Heart left ventricle (tissue), 16 donors: ENCODE measurements around the gene PLOD1. TPM values are rescaled to one million over a fixed set of nuclear protein-coding genes. Genes with fewer than 3 reads are reported as not detected.

ENCODE experiments used
- ATAC-seq, 4 donors: fragments of 200-7000 bp; cut with Tn5 transposase; one replicate each; pipeline ENCODE4 v1.9.1; 2020 to 2022; ENCODE audit warnings: moderate library complexity in 4 of 4, mild to moderate bottlenecking in 3 of 4, moderate number of reproducible peaks in 1 of 4
- DNase-seq, 5 donors: peaks; one replicate each; pipeline ENCODE4 v3.0.0-alpha.2; 2020
- H3K27ac ChIP-seq, 12 donors: fragments of 200-600 bp; sonication (generic) in 4 of 12; one replicate each; pipeline versions ENCODE4 v1.5.0 to v1.8.0; 2016 to 2022; ENCODE audit warnings: mild to moderate bottlenecking in 2 of 12
- H3K27me3 ChIP-seq, 9 donors: fragments of 200-600 bp; sonication (generic) in 2 of 9; one replicate each; pipeline versions ENCODE4 v1.5.1 to v1.8.0; 2016 to 2022; ENCODE audit warnings: mild to moderate bottlenecking in 3 of 9
- H3K36me3 ChIP-seq, 9 donors: fragments of 200-600 bp; sonication (generic) in 2 of 9; one replicate each; pipeline versions ENCODE4 v1.5.0 to v1.8.0; 2018 to 2022; ENCODE audit warnings: mild to moderate bottlenecking in 2 of 9
- H3K4me1 ChIP-seq, 12 donors: fragments of 200-600 bp; sonication (generic) in 4 of 12; one replicate each; pipeline versions ENCODE4 v1.5.0 to v1.8.0; 2016 to 2022; ENCODE audit warnings: mild to moderate bottlenecking in 3 of 12
- H3K4me3 ChIP-seq, 12 donors: fragments of 200-600 bp; sonication (generic) in 4 of 12; one replicate each; pipeline versions ENCODE4 v1.5.0 to v1.8.0; 2017 to 2022; ENCODE audit warnings: mild to moderate bottlenecking in 9 of 12, moderate library complexity in 4 of 12
- H3K9me3 ChIP-seq, 12 donors: fragments of 200-600 bp; sonication (generic) in 4 of 12; one replicate each; pipeline versions ENCODE4 v1.5.0 to v1.8.0; 2016 to 2022; ENCODE audit warnings: mild to moderate bottlenecking in 1 of 12
- POLR2A ChIP-seq, 2 donors: fragments of 450-650 bp; IDR thresholded peaks; one replicate each; pipeline ENCODE4 v1.6.1; 2017; ENCODE audit warnings: antibody characterized with exemption in 2 of 2, mild to moderate bottlenecking in 2 of 2, moderate library complexity in 2 of 2
- WGBS, 4 donors: extraction: QIAGEN DNeasy Blood & Tissue Kit in 2 of 4; methylation state at CpG; one replicate each; pipeline versions ENCODE4 v1.1.5 to v1.1.7; 2013 to 2018; 5-methylcytosine and 5-hydroxymethylcytosine counted together
- intact Hi-C, 10 donors: fragments of 100-400 bp; cut with DNase I; formaldehyde crosslinking; loops; one replicate each; pipeline versions ENCODE4 v1.11.1 to v1.14.2; 2022
- polyA plus RNA-seq, 2 donors: library from polyadenylated mRNA; stranded (reverse); fragments of 200-250 nt; gene quantifications; one replicate each; pipeline ENCODE4 v1.2.3, GENCODE V29; 2013
- total RNA-seq, 9 donors: library from RNA; depleted of rRNA in 2 of 9; stranded (reverse); fragments of >200 nt in 2 of 9; fragmentation: NEBNext Ultra II Directional in 3 of 9; extraction: Animal tissue kit (Norgen Biotek cat#: 25700) in 3 of 9; gene quantifications; one replicate each; pipeline versions ENCODE4 v1.1.0 to v1.2.4, GENCODE V29; 2016 to 2023
- TF ChIP-seq, protein P1 (sequence below), 12 donors: fragments of 200-600 bp; sonication (generic) in 4 of 12; IDR thresholded peaks; one replicate each; pipeline versions ENCODE4 v1.5.0 to v1.8.0; 2018 to 2022; ENCODE audit warnings: antibody characterized with exemption in 12 of 12, mild to moderate bottlenecking in 5 of 12
- donor health status: ischemic (EF 13 %, LVEDD 7.1; RV severe dilation, severe dysfunction).
- donor health status: healthy with polysubstance abuse.
- donor health status: DM: no; HTN: yes; CAD: no.
- donor health status: DM: no; HTN: no; CAD: no.
- donor health status: ischemic (EF 25% LVEDD 6.9; RV normal size, moderate dysfunction).
- donor health status: ischemic (EF 25% LVEDD 5.7; RV mildly dilated, moderate dysfunction).
- donor health status: healthy.
- donor health status: DM: yes; HTN: yes; CAD: no.
- donor health status: ischemic (EF 35%, LVEDD 5.7; RV mildly dilated, moderate dysfunction).
- donor health status: nonischemic (EF 11% LVEDD 7.7; RV severe dilation, severe dysfunction).
- donor health status: DM: yes; HTN: yes; CAD: no.
- donor health status: PGD.
- donor health status: ischemic (EF 29% LVEDD 5.4; RV normal size, mild dysfunction).
- donor health status: nonischemic (EF 23%, LVEDD 6.1; RV moderate dilation, normal function).

Gene PLOD1
- total and polyA plus RNA-seq, 11 donors: 37.5 to 108 (median 50.1) TPM

DNA sequence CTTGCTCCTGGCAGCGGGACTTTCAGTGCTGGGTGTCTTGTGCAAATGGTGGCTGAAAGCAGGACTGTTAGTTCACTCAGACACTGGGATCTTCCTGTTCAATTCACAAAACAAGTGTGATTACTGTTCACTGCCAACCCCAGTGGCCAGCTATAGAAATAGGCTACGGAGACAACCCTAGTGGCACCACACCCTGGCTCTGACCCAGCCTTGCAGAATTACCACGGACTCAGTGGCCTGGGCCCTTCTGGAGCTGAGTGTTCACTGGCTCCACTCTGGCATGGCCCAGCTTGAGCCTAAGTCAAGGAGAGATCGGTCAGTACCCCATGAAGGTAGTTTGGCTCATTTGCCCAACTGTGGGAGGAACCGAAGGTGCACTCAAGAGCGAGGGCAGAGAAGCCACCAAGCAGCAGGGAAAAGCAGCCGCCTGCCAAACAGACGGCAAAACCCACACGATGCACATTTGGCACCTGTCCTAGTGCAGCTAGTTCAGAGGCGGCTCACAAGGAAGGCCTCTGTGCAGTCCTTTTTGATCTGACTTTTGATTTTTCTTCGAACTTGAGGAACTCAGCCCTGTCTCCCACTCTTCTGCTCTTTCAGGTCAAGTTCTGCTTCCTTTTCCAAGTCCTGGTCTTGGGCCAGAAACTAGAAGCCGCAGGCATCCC lies 14.1 kb upstream of the PLOD1 start:
- intact Hi-C loops: no loop called here
- Histone ChIP-seq H3K4me1 (peaks cover 9 to 68% (median 56%) of the 10 kb centered on the region in 12 donors), H3K36me3 (peaks cover 0 to 63% (median 44%) of the 10 kb centered on the region in 9 donors), H3K27me3 (no peaks in the 10 kb centered on the region), H3K4me3 (no peak overlapping the region), H3K9me3 (no peaks in the 10 kb centered on the region), H3K27ac (peak overlapping the region in 10 of 12 donors; percentile 10 to 78 (median 49))
- ATAC-seq: peak in 3 of 4 donors; percentile 10 to 60 (median 22)
- 40 to 52% (median 44%) methylated on average over 12 of the region's 12 CpGs for WGBS, 4 donors
- TF ChIP-seq, protein P1, sequence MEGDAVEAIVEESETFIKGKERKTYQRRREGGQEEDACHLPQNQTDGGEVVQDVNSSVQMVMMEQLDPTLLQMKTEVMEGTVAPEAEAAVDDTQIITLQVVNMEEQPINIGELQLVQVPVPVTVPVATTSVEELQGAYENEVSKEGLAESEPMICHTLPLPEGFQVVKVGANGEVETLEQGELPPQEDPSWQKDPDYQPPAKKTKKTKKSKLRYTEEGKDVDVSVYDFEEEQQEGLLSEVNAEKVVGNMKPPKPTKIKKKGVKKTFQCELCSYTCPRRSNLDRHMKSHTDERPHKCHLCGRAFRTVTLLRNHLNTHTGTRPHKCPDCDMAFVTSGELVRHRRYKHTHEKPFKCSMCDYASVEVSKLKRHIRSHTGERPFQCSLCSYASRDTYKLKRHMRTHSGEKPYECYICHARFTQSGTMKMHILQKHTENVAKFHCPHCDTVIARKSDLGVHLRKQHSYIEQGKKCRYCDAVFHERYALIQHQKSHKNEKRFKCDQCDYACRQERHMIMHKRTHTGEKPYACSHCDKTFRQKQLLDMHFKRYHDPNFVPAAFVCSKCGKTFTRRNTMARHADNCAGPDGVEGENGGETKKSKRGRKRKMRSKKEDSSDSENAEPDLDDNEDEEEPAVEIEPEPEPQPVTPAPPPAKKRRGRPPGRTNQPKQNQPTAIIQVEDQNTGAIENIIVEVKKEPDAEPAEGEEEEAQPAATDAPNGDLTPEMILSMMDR (IDR thresholded peaks at IDR 0.05): no peak
- TF ChIP-seq POLR2A (IDR thresholded peaks at IDR 0.05): no peak
- DNase-seq: peak in 2 of 5 donors; percentile 46 to 57

GRCh38 chr1:11921022-11921421 lies 13.5 kb upstream of the PLOD1 start:
- TF ChIP-seq, protein P1 (IDR thresholded peaks at IDR 0.05): no peak
- no peak for TF ChIP-seq POLR2A (IDR thresholded peaks at IDR 0.05)
- intact Hi-C loops: no loop called here
- no peak for ATAC-seq
- Histone ChIP-seq H3K27me3 (no peaks in the 10 kb centered on the region), H3K36me3 (peaks cover 0 to 63% (median 44%) of the 10 kb centered on the region in 9 donors), H3K27ac (peak overlapping the region in 3 of 12 donors; percentile 10 to 69 (median 36)), H3K4me3 (no peak overlapping the region), H3K4me1 (peaks cover 9 to 71% (median 56%) of the 10 kb centered on the region in 12 donors), H3K9me3 (no peaks in the 10 kb centered on the region)
- 81 to 89% (median 87%) methylated on average over 9 of the region's 9 CpGs for WGBS, 4 donors
- peak in 1 of 5 donors; percentile 14 for DNase-seq

- Histone ChIP-seq H3K36me3 (peaks cover 0 to 56% (median 40%) of the 10 kb centered on the region in 9 donors), H3K4me1 (peaks cover 9 to 78% (median 60%) of the 10 kb centered on the region in 12 donors), H3K27ac (peak overlapping the region in 3 of 12 donors; percentile 18 to 33 (median 26)), H3K4me3 (peak overlapping the region in 2 of 12 donors; percentile 68 to 73), H3K9me3 (no peaks in the 10 kb centered on the region), H3K27me3 (no peaks in the 10 kb centered on the region)
- no peak for ATAC-seq
- TF ChIP-seq POLR2A (IDR thresholded peaks at IDR 0.05): no peak
- TF ChIP-seq, protein P1 (IDR thresholded peaks at IDR 0.05): no peak
- 71 to 87% (median 81%) methylated on average over 23 to 24 of the region's 24 CpGs for WGBS, 4 donors
- intact Hi-C loops: no loop called here
- DNase-seq: no peak
These were observed 11.3 kb upstream of the PLOD1 start for GRCh38 chr1:11923069-11923826.

DNA sequence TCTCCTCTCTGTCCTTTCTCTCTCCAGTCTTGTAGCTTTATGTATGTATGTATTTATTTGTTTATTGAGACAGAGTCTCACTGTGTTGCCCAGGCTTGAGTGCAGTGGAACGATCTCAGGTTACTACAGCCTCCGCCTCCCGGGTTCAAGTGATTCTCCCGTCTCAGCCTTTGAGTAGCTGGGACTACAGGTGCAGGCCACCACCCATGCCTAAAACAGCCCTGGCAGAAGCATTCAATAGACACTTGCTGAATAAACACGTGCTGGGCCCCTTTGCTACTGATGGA lies 10.7 kb upstream of the PLOD1 start:
- intact Hi-C loops: no loop called here
- peaks cover 0 to 53% (median 40%) of the 10 kb centered on the region in 9 donors for H3K36me3 ChIP-seq
- DNase-seq: no peak
- 52 to 70% (median 65%) methylated on average over 4 to 5 of the region's 5 CpGs for WGBS, 4 donors
- TF ChIP-seq, protein P1 (IDR thresholded peaks at IDR 0.05): no peak
- TF ChIP-seq POLR2A (IDR thresholded peaks at IDR 0.05): no peak
- H3K4me3 ChIP-seq: peak overlapping the region in 3 of 12 donors; percentile 58 to 73 (median 68)
- no peaks in the 10 kb centered on the region for H3K27me3 ChIP-seq
- peaks cover 9 to 79% (median 55%) of the 10 kb centered on the region in 12 donors for H3K4me1 ChIP-seq
- no peaks in the 10 kb centered on the region for H3K9me3 ChIP-seq
- peak overlapping the region in 2 of 12 donors; percentile 18 to 33 for H3K27ac ChIP-seq
- no peak for ATAC-seq
